ENCODE measurements around the gene DAB2IP.

DAB2IP gene

DNA sequence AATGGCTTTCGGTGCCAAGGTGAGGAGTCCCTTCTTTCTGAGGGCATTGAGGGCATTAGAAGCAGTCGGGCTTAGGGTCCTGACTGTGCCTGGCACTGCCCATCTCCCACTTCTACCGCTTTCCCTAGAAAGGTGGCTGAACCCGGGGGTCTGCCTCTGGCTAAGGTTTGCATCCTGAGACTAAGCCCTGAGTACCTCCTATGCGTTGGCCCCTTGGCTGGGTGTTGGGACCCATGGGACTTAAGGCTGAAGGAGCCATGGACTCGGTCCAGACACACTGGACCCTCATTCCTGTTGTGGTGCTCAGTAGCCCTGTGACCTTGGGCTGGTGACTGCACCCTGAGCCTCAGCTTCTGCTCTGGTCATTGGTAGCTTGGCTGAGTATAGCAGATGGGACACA is 23.9 kb downstream of the DAB2IP start:
- no peak for DNase-seq (ENCODE audit: low spot score)
- TF ChIP-seq, protein P1, sequence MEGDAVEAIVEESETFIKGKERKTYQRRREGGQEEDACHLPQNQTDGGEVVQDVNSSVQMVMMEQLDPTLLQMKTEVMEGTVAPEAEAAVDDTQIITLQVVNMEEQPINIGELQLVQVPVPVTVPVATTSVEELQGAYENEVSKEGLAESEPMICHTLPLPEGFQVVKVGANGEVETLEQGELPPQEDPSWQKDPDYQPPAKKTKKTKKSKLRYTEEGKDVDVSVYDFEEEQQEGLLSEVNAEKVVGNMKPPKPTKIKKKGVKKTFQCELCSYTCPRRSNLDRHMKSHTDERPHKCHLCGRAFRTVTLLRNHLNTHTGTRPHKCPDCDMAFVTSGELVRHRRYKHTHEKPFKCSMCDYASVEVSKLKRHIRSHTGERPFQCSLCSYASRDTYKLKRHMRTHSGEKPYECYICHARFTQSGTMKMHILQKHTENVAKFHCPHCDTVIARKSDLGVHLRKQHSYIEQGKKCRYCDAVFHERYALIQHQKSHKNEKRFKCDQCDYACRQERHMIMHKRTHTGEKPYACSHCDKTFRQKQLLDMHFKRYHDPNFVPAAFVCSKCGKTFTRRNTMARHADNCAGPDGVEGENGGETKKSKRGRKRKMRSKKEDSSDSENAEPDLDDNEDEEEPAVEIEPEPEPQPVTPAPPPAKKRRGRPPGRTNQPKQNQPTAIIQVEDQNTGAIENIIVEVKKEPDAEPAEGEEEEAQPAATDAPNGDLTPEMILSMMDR (conservative IDR thresholded peaks at IDR 0.05; ENCODE audit: low read depth), result no peak
- ChIA-PET CTCF (interaction anchor here (0.5 kb wide), 1 partner anchor 104 kb away, joined by 4 read pairs; no protein-coding TSS in a partner anchor), POLR2A (ENCODE audit: low non-redundant PET) (no interaction called here)
- H3K27ac ChIP-seq, result no peak overlapping the region

GRCh38 chr9:121675969-121676822 is 24.8 kb downstream of the DAB2IP start:
- TF ChIP-seq, protein P1 (conservative IDR thresholded peaks at IDR 0.05; ENCODE audit: low read depth), result no peak
- DNase-seq (ENCODE audit: low spot score), result no peak
- CTCF ChIA-PET, result interaction anchor here (0.5 to 1.6 kb wide), 3 partner anchors 11 to 105 kb away, joined by 4 to 5 read pairs (median 5); no protein-coding TSS in a partner anchor
- POLR2A ChIA-PET (ENCODE audit: low non-redundant PET), result no interaction called here
- no peak overlapping the region for H3K27ac ChIP-seq

GRCh38 chr9:121676926-121677325 is 25.5 kb downstream of the DAB2IP start:
- POLR2A ChIA-PET (ENCODE audit: low non-redundant PET), result no interaction called here
- CTCF ChIA-PET, result interaction anchor here (0.5 to 1.6 kb wide), 4 partner anchors 10 to 131 kb away, joined by 3 to 5 read pairs (median 4); no protein-coding TSS in a partner anchor
- H3K27ac ChIP-seq, result no peak overlapping the region
- TF ChIP-seq, protein P1 (conservative IDR thresholded peaks at IDR 0.05; ENCODE audit: low read depth), result no peak
- DNase-seq (ENCODE audit: low spot score), result no peak

- ChIA-PET CTCF (interaction anchor here (1.3 kb wide), 1 partner anchor 9 kb away, joined by 4 read pairs; no protein-coding TSS in a partner anchor), POLR2A (ENCODE audit: low non-redundant PET) (no interaction called here)
- TF ChIP-seq, protein P1 (conservative IDR thresholded peaks at IDR 0.05; ENCODE audit: low read depth), result no peak
- DNase-seq (ENCODE audit: low spot score), result no peak
- H3K27ac ChIP-seq, result no peak overlapping the region
Measured at GRCh38 chr9:121678501-121679022, 27.1 kb downstream of the DAB2IP start.

- CTCF ChIA-PET, result interaction anchor here (0.5 to 2.0 kb wide), 7 partner anchors 15 to 1733 kb away, joined by 3 to 9 read pairs (median 4); no protein-coding TSS in a partner anchor
- H3K27ac ChIP-seq, result no peak overlapping the region
- DNase-seq (ENCODE audit: low spot score), result no peak
- TF ChIP-seq, protein P1 (conservative IDR thresholded peaks at IDR 0.05; ENCODE audit: low read depth), result no peak
- POLR2A ChIA-PET (ENCODE audit: low non-redundant PET), result interaction anchor here (0.5 to 0.7 kb wide), 2 partner anchors 12 to 369 kb away, joined by 3 read pairs; no protein-coding TSS in a partner anchor
Measured at GRCh38 chr9:121679901-121680635, 28.6 kb downstream of the DAB2IP start.

GRCh38 chr9:121681404-121681803 is 30.0 kb downstream of the DAB2IP start:
- ChIA-PET POLR2A (ENCODE audit: low non-redundant PET) (no interaction called here), CTCF (interaction anchor here (0.8 to 2.0 kb wide), 3 partner anchors 14 to 337 kb away, joined by 3 to 9 read pairs (median 5); no protein-coding TSS in a partner anchor)
- DNase-seq (ENCODE audit: low spot score), result no peak
- TF ChIP-seq, protein P1 (conservative IDR thresholded peaks at IDR 0.05; ENCODE audit: low read depth), result no peak
- no peak overlapping the region for H3K27ac ChIP-seq

All from RWPE1 (cell line).